Smooth muscle cell of the brain vasculature (primary cell): ENCODE data around the gene HTR2A.
"Not testable (repeated sequence)": the region's sequence is repeated elsewhere in the genome, so short reads cannot be mapped to it uniquely, and the experiment has no call there.

ENCODE experiments used
- DNase-seq: peaks from one replicate; pipeline ENCODE4 v3.0.0-alpha.2; 2012; ENCODE audit warnings: low read depth, low spot score

Gene HTR2A

DNA sequence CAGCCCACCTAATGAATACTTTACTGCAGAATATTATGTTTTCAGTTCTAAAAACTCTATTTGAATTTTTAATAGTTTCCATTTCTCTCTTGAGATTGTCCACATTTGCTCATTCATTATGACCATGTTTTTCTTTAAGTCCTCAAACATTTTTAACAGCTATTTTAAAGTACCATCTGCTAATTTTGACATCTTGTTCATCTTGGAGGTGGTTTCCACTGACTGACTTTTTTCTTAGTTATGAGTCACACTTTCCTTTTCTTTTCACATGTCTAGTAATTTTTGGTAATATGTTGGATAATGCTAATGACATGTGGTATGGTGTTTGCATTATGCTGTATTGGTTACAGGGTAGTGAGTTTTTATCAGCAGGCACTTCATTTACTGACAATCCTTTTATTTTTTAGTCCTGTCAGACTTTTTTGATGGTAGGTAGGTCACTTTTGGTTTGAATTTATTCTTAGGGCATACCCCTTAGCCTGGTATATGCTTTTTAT is 84.5 kb downstream of the HTR2A start:
- DNase-seq, result no peak

DNA sequence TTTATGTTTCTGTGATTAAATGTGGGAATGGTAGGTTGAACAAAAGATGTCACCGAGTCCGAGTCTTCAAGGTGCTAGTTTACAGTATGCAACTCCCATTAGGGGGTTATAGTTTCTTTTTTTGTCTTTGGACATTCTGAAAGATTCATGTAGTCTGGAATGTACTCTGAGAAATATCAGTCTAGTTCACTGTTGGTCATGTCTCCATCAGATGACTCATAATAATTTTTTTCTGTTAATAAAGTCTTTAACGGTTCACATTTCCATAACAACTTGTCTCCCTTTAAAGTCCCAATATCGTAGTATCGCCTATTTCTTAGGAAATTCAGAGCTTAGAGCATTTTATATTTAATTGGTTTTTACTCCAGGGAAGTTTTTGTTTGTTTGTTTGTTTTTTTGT is 86.4 kb downstream of the HTR2A start:
- DNase-seq, result no peak

DNA sequence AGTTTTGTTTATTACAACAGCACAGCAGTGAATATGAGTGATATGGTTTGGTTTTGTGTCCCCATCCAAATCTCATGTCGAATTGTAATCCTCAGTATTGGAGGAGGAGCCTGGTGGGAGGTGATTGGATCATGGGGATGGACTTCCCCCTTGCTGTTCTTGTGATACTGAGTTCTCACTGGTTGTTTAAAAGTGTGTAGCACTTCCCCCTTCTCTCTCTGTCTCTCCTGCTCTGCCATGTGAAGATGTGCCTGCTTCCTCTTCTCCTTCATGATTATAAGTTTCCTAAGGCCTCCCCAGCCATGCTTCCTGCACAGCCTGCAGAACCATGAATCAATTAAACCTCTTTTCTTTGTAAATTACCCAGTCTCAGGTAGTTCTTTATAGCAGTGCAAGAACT is 91.9 kb downstream of the HTR2A start:
- DNase-seq, result not testable (repeated sequence)

DNA sequence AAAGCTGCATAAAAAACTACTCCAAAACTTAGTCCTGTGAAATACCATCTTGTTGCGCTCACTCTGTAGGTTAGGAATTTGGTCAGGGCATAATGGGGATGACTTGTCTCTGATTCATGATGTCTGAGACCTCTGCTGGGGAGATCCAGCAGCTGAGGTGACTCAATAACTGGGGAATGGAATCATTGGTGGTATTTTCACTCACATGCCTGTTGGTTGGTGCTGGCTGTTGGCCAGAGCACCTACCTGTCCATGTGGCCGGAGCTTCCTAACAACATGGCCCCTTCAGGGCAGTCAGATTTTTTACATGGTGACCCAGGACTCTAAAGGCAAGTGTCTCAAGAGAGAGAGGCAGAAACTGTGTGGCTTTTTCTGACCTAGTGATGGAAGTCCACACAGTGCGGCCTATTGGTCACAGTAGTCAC is 92.5 kb downstream of the HTR2A start:
- peak; percentile 21 for DNase-seq

DNA sequence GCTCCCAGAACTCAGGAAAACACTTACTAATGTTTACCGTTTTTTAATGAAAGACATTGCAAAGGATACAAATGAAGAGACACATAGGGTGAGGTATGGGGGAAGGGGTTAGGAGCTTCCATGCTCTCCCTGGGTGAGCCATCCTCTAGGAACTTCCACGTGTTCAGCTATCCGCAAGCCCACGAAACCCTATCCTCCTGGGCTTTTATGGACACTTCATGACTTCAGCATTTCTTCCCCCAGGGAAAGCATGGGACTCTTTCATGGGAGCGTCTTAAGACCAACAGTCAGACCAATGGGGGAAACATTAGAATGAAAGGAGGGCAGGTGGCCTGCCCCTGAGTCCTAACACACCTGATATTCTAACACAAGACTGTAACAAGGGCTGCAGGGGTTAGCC is 93.3 kb downstream of the HTR2A start:
- DNase-seq, result no peak

DNA sequence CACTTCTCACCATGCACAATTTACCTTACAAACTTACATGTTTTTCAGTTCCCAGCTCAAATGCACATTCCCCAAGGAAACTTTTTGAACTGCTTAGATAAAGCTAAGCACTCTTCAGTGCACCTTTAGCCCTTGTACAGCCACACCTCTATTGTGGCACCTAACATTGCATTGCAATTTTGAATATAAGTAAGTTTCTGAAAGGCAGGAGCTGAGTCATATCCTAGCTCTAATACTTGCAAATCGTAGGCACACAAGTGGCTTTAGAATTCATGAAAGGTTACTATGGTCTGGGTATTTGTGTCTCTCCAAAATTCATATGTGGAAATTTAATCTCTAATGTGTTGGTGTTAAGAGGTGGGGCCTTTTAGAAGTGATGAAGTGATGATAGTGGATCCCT is 95.0 kb downstream of the HTR2A start:
- no peak for DNase-seq

- DNase-seq, result no peak
Observed at GRCh38 chr13:46799139-46799538, 97.7 kb downstream of the HTR2A start.

DNA sequence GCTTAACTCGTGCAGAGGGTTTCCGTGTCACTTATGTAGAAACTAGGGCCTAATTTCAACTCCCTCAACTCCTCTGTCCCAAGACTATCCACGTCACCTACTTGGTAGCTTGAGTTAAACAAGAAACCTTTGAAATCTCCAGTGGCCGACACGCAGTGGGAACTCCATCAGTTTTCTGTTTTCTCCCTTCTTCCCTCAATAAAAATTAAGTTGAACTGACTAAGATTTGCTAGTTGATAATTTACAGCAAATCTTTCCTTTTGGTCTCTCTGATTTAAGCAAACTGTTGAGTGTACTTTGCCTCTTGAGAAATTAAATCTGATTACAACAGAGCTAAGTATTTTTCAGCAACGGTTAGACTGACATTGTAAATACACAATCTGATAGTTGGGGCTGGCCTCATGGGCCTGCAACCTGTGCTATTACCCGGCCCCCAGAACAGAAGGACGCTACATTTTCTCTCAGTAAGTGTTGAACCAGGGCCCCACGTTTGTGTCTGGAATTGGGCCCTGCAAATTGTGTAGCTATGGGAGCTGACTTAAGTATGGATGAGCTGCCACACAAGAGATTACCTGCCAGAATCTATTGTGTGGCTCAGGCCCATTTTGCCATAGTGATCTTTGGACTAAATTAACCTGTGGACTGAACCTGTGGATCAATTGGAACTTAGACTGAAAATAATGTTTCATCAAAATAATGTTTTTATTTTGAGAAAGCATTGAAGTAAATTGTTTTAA is 99.2 kb downstream of the HTR2A start:
- peak; percentile 7 for DNase-seq

- DNase-seq, result peak; percentile 79
Observed at GRCh38 chr13:46796515-46797474, 100.1 kb downstream of the HTR2A start, which contains the start of gene ESD. Gene ESD, minus strand, starts transcription at chr13:46797161. Its CDS starts 5,748 bp downstream, at chr13:46791413.

DNA sequence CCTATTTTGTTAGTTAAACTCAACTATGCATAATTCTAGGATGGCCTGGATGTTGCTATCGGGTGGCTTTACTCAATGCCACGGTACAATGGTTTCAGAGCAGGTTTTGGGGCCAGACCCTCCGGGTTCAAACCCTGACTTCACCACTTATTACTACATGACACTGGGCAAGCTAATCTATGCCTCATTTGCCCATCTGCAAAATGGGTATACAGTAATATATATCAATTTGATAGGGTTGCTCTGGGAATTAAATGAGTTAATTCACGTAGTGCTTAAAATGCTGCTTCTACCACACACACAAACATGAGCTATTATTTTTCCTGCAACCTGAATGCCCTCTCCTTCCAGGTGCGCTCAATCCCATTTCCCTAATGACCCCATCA is 100.7 kb downstream of the HTR2A start:
- DNase-seq, result no peak

- DNase-seq, result no peak
Observed at GRCh38 chr13:46795321-46795720, 101.5 kb downstream of the HTR2A start.

DNA sequence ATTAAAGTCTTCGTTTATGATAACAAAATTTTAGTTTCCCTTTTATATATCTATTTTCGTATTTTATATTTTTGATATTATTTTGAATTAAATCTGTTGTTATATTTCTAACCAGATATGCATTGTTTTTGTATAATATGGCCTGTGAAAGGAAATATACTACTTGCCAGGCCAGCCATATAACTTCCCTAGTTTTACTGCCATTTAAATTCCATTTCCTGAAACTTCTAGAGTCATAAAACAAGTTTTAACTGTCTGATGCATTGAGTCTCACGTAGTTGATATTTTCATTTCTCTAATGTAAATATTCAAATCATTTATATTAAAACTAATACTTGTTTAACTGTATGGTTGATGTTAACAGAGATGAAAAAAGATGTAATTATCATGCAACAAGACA is 113.3 kb downstream of the HTR2A start:
- no peak for DNase-seq

GRCh38 chr13:46782691-46783090 is 114.2 kb downstream of the HTR2A start:
- DNase-seq, result no peak

GRCh38 chr13:46782066-46782465 is 114.8 kb downstream of the HTR2A start:
- DNase-seq, result no peak
